ENCODE data around the gene DNMBP.
"Not testable (repeated sequence)": the region's sequence is repeated elsewhere in the genome, so short reads cannot be mapped to it uniquely, and the experiment has no call there.

DNMBP gene

DNA sequence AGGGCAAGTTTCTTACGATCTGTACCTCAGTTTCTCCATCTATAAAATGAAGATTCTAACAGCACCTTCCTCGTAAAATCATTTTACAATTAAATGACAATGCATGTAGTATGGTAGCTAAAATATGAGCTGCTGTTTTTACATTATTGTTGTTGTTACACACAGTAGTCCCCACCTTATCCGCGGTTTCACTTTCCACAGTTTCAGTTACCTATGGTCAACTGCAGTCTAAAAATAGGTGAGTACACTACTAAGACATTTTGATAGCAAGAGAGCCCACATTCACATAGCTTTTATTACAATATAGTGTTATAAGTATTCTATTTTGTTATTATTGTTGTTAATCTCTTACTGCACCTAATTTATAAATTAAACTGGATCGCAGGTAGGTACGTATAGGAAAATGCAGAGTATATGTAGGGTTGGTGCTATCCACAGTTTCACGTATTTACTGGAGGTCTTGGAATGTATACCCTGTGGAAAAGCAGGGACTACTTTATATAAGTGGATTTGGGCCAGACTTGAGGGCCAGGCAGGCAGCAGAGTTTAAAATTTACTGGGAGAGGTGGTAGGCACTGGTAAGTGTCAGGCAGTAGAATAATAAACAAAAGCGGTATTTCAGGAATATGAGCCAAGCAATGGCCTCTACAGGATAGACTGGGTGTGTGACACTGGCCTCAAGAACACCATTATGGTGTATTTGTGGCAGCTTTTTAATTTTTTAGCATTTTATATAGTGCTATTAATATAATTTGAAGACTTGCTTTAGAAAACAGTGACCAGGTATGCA, 10.2 kb downstream of the DNMBP start:
- Histone ChIP-seq H3K9me3 (ENCODE audit: control insufficient read depth, insufficient read depth, low read length) (no peaks in the 10 kb centered on the region), H3K27me3 (ENCODE audit: control insufficient read depth, insufficient read depth, low read length) (no peaks in the 10 kb centered on the region), H3K9ac (ENCODE audit: low read depth, low read length) (no peak overlapping the region), H3K36me3 (ENCODE audit: control insufficient read depth, insufficient read depth, low read length) (no peaks in the 10 kb centered on the region), H3K4me1 (ENCODE audit: control insufficient read depth, insufficient read depth, low read length) (peaks cover 4% of the 10 kb centered on the region), H3K4me3 (ENCODE audit: low read depth, low read length) (no peak overlapping the region)

DNA sequence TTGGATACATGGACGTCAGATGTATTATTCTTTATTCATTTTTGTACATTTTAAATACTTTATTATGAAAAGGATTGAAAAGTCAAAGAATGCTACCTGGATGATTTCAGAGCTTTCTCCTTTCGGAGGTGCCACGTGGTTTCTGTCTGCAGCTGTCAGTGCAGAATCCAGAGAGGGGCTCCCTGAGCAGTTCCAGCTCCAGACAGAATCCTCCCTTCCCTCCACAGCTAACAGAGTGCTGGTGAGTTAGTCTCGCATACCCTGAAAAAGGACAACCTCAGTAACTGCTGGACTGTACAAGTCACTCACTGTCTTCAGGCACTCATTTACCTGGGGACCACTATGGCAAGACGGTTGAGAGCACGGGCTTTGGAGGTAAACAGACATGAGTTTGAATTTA, 10.9 kb downstream of the DNMBP start:
- Histone ChIP-seq H3K9ac (ENCODE audit: low read depth, low read length) (no peak overlapping the region), H3K4me3 (ENCODE audit: low read depth, low read length) (no peak overlapping the region), H3K27me3 (ENCODE audit: control insufficient read depth, insufficient read depth, low read length) (no peaks in the 10 kb centered on the region), H3K36me3 (ENCODE audit: control insufficient read depth, insufficient read depth, low read length) (no peaks in the 10 kb centered on the region), H3K4me1 (ENCODE audit: control insufficient read depth, insufficient read depth, low read length) (peaks cover 4% of the 10 kb centered on the region), H3K9me3 (ENCODE audit: control insufficient read depth, insufficient read depth, low read length) (no peaks in the 10 kb centered on the region)

DNA sequence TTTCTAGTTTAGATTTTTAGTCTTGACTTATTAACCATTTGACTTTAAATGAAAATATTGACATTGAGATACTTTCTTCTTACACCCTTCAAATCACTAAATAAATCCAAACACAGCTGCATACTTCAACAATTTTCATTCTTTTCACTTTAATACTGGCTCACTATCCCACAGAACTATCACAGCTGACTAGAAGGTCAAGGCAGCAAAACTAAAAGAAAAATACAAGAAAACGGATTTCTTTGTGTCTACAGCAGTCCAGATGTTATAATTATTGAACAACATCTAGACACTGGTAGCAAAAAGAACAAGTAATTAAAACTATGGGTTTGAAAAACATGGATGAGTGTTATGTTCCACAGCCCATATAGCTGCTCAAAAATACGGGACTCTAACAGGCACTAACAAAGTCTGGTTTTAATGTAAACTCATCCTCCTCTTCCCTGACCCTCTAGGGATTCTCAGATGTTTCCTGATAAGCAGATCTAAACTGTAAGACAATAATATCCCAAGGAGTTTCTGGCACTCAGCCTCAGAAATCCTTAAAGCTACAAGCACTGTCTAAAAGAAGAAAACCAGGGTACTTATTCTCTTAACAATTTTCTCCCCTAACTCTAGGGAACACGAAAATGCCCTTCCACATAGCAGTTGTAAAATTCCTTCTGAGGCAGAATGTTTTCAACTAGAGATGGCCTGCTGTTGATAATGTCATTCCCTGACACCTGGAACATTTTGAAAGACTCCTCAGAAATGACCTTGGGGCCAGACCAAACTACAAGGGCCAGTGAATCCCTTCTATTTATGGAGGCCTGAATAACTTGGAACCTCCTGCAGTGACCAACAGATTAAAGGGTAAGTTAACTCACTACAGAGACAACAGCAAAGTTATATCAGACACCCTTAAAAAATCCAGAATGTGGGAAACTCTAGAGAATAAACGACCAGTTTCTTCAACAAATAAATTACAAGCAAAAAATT, 12.8 kb downstream of the DNMBP start:
- Histone ChIP-seq H3K4me3 (ENCODE audit: low read depth, low read length) (no peak overlapping the region), H3K9ac (ENCODE audit: low read depth, low read length) (no peak overlapping the region), H3K4me1 (ENCODE audit: control insufficient read depth, insufficient read depth, low read length) (peaks cover 4% of the 10 kb centered on the region), H3K36me3 (ENCODE audit: control insufficient read depth, insufficient read depth, low read length) (no peaks in the 10 kb centered on the region), H3K9me3 (ENCODE audit: control insufficient read depth, insufficient read depth, low read length) (no peaks in the 10 kb centered on the region), H3K27me3 (ENCODE audit: control insufficient read depth, insufficient read depth, low read length) (no peaks in the 10 kb centered on the region)

- Histone ChIP-seq H3K4me1 (ENCODE audit: control insufficient read depth, insufficient read depth, low read length) (peaks cover 4% of the 10 kb centered on the region), H3K36me3 (ENCODE audit: control insufficient read depth, insufficient read depth, low read length) (no peaks in the 10 kb centered on the region), H3K9me3 (ENCODE audit: control insufficient read depth, insufficient read depth, low read length) (no peaks in the 10 kb centered on the region), H3K27me3 (ENCODE audit: control insufficient read depth, insufficient read depth, low read length) (no peaks in the 10 kb centered on the region), H3K9ac (ENCODE audit: low read depth, low read length) (no peak overlapping the region), H3K4me3 (ENCODE audit: low read depth, low read length) (no peak overlapping the region)
Observed at GRCh38 chr10:99995713-99996112, 14.0 kb downstream of the DNMBP start.

DNA sequence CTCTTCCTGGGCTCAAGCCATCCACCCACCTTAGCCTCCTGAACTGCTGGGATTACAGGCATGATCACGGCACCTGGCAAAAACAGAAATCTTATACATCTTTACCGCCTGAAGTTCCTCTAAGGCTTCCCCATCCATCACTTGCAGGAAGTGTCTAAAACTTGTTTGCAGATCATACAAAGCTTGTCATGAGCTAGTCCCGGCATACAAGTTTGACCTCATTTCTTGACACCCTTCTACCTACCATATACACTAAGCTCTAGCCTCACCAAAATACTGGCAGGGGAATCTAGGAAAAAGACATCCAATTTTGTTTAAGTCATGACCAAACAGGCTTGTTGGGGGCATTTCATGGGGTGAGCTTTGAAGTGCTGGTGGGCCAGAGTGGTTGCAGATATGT, 14.5 kb downstream of the DNMBP start:
- Histone ChIP-seq H3K4me3 (ENCODE audit: low read depth, low read length) (no peak overlapping the region), H3K9ac (ENCODE audit: low read depth, low read length) (no peak overlapping the region), H3K9me3 (ENCODE audit: control insufficient read depth, insufficient read depth, low read length) (no peaks in the 10 kb centered on the region), H3K36me3 (ENCODE audit: control insufficient read depth, insufficient read depth, low read length) (no peaks in the 10 kb centered on the region), H3K27me3 (ENCODE audit: control insufficient read depth, insufficient read depth, low read length) (no peaks in the 10 kb centered on the region), H3K4me1 (ENCODE audit: control insufficient read depth, insufficient read depth, low read length) (peaks cover 4% of the 10 kb centered on the region)

DNA sequence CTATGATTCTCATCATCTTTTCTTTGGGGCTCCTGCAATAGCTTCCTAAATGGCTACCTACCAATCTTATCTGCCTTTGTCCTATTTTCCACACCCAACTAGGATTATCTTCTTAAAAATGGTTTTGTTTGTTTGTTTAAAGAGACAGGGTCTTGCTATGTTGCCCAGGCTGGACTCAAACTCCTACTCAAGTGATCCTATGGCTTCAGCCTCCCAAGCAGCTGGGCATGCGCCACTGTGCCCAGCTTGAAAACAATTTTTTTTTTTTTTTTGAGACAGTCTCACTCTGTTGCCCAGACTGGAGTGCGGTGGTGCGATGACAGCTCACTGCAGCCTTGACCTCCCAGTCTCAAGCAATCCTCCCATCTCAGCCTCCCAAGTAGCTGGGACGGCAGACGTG, 14.9 kb downstream of the DNMBP start:
- H3K9ac ChIP-seq (ENCODE audit: low read depth, low read length) = no peak overlapping the region
- H3K36me3 ChIP-seq (ENCODE audit: control insufficient read depth, insufficient read depth, low read length) = no peaks in the 10 kb centered on the region
- no peaks in the 10 kb centered on the region for H3K9me3 ChIP-seq (ENCODE audit: control insufficient read depth, insufficient read depth, low read length)
- no peak overlapping the region for H3K4me3 ChIP-seq (ENCODE audit: low read depth, low read length)
- no peaks in the 10 kb centered on the region for H3K27me3 ChIP-seq (ENCODE audit: control insufficient read depth, insufficient read depth, low read length)
- H3K4me1 ChIP-seq (ENCODE audit: control insufficient read depth, insufficient read depth, low read length) = peaks cover 4% of the 10 kb centered on the region

- Histone ChIP-seq H3K4me3 (ENCODE audit: low read depth, low read length) (no peak overlapping the region), H3K36me3 (ENCODE audit: control insufficient read depth, insufficient read depth, low read length) (no peaks in the 10 kb centered on the region), H3K9me3 (ENCODE audit: control insufficient read depth, insufficient read depth, low read length) (no peaks in the 10 kb centered on the region), H3K9ac (ENCODE audit: low read depth, low read length) (no peak overlapping the region), H3K27me3 (ENCODE audit: control insufficient read depth, insufficient read depth, low read length) (no peaks in the 10 kb centered on the region), H3K4me1 (ENCODE audit: control insufficient read depth, insufficient read depth, low read length) (peaks cover 4% of the 10 kb centered on the region)
Observed at GRCh38 chr10:99993701-99994689, 15.8 kb downstream of the DNMBP start.

DNA sequence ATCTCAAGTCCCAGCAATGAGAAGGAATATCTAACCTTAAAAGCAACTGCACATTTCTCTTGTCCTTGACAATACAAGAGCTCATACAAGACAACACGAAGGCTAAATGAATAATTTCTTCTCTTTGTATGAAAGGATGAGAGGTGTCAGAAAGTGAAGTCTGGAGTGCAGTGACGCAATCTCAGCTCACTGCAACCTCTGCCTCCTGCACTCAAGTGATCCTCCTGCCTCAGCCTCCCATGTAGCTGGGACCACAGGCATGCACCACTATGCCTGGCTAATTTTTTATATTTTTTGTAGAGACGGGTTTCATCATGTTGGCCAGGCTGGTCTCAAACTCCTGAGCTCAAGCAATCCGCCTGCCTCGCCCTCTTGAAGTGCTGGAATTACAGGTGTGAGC, 24.1 kb downstream of the DNMBP start:
- H3K4me3 ChIP-seq (ENCODE audit: low read depth, low read length); H3K27me3 ChIP-seq (ENCODE audit: control insufficient read depth, insufficient read depth, low read length); H3K4me1 ChIP-seq (ENCODE audit: control insufficient read depth, insufficient read depth, low read length); H3K9ac ChIP-seq (ENCODE audit: low read depth, low read length); H3K9me3 ChIP-seq (ENCODE audit: control insufficient read depth, insufficient read depth, low read length); H3K36me3 ChIP-seq (ENCODE audit: control insufficient read depth, insufficient read depth, low read length): not testable (repeated sequence)

GRCh38 chr10:99984211-99985034, 25.3 kb downstream of the DNMBP start:
- Histone ChIP-seq H3K9ac (ENCODE audit: low read depth, low read length) (no peak overlapping the region), H3K36me3 (ENCODE audit: control insufficient read depth, insufficient read depth, low read length) (no peaks in the 10 kb centered on the region), H3K9me3 (ENCODE audit: control insufficient read depth, insufficient read depth, low read length) (no peaks in the 10 kb centered on the region), H3K4me1 (ENCODE audit: control insufficient read depth, insufficient read depth, low read length) (no peaks in the 10 kb centered on the region), H3K27me3 (ENCODE audit: control insufficient read depth, insufficient read depth, low read length) (no peaks in the 10 kb centered on the region), H3K4me3 (ENCODE audit: low read depth, low read length) (no peak overlapping the region)

- Histone ChIP-seq H3K27me3 (ENCODE audit: control insufficient read depth, insufficient read depth, low read length) (no peaks in the 10 kb centered on the region), H3K4me1 (ENCODE audit: control insufficient read depth, insufficient read depth, low read length) (no peaks in the 10 kb centered on the region), H3K4me3 (ENCODE audit: low read depth, low read length) (no peak overlapping the region), H3K9ac (ENCODE audit: low read depth, low read length) (no peak overlapping the region), H3K9me3 (ENCODE audit: control insufficient read depth, insufficient read depth, low read length) (no peaks in the 10 kb centered on the region), H3K36me3 (ENCODE audit: control insufficient read depth, insufficient read depth, low read length) (no peaks in the 10 kb centered on the region)
Observed at GRCh38 chr10:99983280-99983988, 26.3 kb downstream of the DNMBP start.

Data from iPS-15b (cell line).